HG03342 (cell line): ENCODE data around the gene ZNF394.

Experiments used
- ATAC-seq: cut with Tn5 transposase; IDR thresholded peaks from one replicate; pipeline ENCODE4 v1.9.1; 2021; ENCODE audit warnings: mild to moderate bottlenecking, moderate library complexity; ENCODE audit not compliant: unreplicated experiment

Gene ZNF394

DNA sequence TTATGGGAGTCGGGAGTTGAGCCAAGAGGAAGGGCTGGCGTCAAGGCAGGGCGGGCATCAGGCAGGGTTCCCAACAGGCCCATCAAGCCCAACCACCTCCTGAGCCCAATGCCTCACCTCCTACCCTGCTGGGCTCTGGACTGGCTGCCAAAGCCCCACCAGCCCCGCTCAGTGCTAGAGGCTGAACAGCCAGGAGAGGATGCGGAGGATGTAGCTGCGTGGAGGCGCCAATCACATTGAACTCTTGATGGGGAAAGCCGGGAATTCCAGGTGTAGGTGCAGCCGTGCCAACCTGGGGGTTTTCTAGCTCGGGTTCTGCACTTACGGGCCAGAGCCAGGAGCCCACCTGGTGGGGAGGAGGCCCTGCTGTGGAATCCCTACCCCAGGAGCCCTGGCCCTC, 47.0 kb downstream of the ZNF394 start:
- ATAC-seq: no peak

DNA sequence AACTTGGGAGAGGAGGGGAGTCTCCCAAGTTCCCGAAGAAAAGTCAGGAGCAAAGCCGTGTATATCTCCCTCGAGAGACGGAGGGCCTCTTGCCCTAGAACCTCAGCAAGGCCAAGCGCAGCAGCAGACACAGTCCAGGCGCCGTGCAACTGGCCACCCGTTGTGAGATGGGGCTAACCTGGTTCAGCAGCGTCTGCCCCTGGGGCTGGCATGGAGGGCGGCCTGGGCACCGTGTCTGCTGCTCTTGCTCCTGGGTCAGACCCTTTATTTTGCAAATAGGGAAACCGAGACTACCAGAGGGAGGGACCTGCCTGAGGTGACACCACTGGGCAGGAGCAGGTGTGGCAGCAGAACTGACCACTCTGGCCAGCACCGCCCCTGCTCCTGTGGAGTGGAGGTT, 47.5 kb downstream of the ZNF394 start:
- no peak for ATAC-seq

DNA sequence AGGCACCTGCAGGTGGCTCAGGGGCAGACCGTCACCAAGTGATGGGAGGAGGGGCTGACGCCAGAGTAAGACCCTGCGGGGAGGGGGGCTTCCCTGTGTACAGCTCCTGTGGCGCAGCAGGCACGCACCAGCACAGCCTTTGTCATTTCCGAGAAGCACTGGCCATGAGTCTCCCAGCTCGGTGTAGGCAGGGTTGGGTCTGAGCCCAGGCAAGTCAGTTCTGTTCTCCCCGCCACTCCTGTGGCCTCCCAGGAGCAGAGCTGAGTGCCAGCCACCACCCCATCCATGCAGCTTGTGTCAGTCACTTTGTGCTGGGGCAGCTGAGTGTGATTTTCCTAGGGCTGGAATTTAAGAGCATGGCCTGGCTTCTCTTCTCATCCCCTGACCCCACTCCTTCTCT, 48.1 kb downstream of the ZNF394 start:
- no peak for ATAC-seq

DNA sequence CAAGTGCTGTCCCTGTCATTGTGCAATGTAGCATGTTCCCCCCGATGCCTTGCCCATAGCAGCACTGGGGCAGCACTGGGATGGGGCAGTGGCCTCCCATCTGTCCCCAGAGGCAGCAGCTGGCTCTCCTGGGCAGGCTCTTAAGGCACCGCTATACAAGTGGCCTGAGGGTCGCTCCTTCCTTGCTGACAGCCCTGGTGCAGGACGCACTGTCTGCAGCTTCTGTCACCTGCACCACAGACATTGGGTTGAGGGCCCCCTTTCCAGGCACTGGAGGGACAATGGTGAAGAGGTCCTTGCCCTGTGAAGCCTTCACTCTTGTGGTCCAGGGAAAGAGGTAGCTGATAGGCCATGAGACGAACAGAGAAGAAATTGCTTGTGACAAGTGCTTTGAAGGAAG, 50.8 kb downstream of the ZNF394 start:
- ATAC-seq: no peak

DNA sequence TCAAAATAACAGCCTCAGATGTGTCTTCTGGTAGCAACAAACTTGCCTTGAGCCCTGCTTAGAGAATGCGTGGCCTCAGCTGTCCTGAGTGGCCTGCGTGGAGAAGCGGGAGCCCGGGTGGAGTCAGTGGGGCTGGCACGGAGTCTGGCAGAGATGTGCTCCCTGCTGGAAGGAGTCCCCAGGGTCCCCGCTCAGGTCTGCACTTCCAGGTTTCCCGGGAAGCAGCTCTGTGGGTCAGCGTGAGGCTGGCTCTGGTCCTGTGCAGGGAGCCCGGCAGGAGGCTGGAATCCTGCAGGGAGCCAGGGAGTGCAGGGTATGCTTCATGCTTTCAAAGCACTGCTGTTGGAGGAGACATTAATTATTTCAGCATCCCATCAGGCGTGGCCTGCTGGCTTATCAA, 51.2 kb downstream of the ZNF394 start:
- ATAC-seq: no peak

DNA sequence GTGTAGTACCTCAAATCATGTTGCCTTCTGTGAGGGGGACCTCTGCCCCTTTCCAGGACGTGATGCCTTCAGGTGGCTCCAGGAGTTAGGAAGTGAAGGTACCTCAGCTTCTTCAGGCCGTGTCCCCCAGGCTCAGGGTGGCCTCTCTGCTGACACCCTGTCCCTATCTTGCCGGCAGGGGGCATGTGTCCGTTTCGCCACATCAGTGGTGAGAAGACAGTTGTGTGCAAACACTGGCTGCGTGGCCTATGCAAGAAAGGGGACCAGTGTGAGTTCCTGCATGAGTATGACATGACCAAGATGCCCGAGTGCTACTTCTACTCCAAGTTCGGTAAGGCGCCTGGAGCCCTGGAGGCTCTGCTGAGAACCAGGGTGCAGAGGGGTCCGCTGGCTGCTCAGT, 52.1 kb downstream of the ZNF394 start:
- no peak for ATAC-seq

DNA sequence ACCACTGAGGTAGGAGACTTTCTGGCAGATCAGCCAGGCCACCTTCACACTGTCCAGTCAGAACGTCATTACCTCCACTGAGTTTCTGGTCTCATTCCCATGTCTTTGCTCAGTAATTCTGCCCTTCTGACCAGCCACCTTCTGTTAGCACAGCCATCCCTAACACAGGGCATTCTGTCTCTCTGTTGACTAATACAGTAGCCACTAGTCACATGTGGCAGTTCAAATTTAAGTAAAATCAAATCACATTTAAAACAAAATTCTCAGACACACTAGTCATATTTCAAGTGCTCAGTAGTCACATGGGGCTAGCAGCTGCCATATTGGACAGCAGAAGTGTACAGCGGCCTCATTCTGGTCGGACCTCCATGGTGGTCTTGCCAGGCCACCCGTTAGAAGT, 54.0 kb downstream of the ZNF394 start:
- ATAC-seq: no peak
